ENCODE results near the gene COL5A1.

Gene COL5A1

DNA sequence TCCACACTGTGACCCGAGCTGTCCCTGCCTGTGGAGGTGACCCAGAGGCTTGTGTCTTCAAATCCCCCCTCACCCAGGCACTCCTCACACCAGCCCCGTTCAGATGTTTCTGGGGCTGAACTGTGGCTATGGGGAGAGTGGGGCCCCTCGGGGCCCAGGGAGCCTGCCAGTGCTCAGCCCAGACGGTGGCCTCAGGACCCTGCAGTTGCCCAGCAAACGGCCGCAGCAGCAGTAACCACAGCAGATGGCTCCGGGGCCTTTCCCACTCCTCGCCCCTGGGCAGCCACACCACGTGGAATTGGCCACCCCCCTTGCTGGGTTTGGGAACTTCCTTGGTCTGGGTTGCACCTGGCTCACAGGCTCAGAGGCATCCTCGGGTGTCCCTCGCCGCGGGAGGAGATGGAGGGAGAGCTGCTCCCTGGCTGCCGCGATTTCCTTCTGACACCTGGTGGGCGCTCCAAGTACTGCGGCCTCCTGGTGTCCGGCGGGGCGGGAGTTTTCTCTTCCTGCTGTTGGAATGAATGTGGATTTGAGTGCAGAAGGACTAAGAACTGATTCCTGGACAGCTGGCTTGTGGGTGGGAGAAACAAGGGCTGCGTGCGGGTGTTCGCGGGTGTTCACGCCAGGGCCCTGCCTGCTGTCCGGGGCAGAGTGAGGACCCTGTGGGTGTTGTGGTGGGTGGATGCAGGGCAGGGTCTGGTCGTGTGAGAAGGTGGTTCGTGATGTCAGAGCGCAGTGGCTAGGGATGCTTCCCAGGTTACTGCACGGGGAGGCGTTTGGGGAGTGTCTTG lies 97.5 kb downstream of the COL5A1 start:
- DNase-seq (ENCODE audit: low read depth): peak; percentile 2
- no peak overlapping the region for H3K4me3 ChIP-seq (ENCODE audit: low read length)
- TF ChIP-seq, protein P1, sequence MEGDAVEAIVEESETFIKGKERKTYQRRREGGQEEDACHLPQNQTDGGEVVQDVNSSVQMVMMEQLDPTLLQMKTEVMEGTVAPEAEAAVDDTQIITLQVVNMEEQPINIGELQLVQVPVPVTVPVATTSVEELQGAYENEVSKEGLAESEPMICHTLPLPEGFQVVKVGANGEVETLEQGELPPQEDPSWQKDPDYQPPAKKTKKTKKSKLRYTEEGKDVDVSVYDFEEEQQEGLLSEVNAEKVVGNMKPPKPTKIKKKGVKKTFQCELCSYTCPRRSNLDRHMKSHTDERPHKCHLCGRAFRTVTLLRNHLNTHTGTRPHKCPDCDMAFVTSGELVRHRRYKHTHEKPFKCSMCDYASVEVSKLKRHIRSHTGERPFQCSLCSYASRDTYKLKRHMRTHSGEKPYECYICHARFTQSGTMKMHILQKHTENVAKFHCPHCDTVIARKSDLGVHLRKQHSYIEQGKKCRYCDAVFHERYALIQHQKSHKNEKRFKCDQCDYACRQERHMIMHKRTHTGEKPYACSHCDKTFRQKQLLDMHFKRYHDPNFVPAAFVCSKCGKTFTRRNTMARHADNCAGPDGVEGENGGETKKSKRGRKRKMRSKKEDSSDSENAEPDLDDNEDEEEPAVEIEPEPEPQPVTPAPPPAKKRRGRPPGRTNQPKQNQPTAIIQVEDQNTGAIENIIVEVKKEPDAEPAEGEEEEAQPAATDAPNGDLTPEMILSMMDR (IDR thresholded peaks at IDR 0.05; ENCODE audit: insufficient read depth, low read depth, low read length, missing control alignments): peak; percentile 27

DNA sequence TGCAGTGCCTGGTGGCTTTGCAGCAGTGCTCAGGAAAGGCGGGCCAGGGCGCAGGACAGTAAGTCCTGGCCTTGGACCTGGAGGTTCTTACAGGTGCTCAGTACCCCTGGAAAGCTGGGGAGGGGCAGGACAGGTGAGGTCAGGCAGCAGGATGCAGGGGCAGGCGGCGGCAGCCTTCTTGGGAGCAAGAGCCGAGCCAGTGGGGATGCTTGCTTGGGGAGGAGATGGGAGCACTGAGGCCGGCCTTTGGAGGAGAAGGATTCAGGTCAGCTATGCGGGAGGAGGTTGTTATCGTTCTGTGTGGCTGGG lies 98.0 kb downstream of the COL5A1 start:
- DNase-seq (ENCODE audit: low read depth): no peak
- H3K4me3 ChIP-seq (ENCODE audit: low read length): no peak overlapping the region
- TF ChIP-seq, protein P1 (IDR thresholded peaks at IDR 0.05; ENCODE audit: insufficient read depth, low read depth, low read length, missing control alignments): no peak

DNA sequence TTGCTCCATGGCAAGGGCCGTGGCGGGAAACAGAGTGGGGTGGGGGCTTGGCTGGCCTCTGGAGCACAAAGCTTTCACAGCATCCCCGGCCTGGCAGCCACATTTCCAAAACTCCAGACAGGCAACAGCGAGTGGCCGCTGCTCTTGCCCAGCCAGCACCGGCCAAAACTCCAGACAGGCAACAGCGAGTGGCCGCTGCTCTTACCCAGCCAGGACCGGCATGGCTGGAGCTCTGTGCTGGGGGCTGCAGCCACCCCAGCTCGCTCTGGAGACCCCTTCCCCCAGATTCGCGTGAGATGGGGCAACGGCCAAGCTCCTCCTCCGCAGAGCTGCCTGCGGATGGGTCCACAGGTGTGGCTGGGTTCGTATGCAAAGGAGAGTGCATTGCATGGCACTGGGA lies 98.5 kb downstream of the COL5A1 start:
- TF ChIP-seq, protein P1 (IDR thresholded peaks at IDR 0.05; ENCODE audit: insufficient read depth, low read depth, low read length, missing control alignments): no peak
- H3K4me3 ChIP-seq (ENCODE audit: low read length): no peak overlapping the region
- DNase-seq (ENCODE audit: low read depth): no peak

DNA sequence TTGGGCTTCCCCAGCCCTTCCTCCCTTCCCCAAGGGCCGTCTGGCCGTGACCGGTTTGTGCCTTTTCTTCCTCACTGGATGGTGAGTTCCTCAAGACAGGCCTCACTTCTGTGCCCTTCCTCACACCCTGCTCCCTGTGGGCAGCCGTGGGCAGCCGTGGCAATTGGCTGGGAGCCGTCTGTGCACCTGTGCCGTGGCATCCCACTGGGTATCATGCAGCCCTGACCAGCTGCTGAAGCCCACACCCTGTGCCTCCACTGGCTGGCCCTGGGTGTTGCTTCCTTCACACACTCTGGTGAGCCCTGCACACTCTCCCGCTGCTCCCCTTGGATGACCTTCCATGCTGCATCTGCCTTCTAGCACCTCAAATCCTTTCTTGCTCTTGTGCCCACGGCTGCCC lies 100.2 kb downstream of the COL5A1 start:
- DNase-seq (ENCODE audit: low read depth): no peak
- H3K4me3 ChIP-seq (ENCODE audit: low read length): no peak overlapping the region
- TF ChIP-seq, protein P1 (IDR thresholded peaks at IDR 0.05; ENCODE audit: insufficient read depth, low read depth, low read length, missing control alignments): no peak

DNA sequence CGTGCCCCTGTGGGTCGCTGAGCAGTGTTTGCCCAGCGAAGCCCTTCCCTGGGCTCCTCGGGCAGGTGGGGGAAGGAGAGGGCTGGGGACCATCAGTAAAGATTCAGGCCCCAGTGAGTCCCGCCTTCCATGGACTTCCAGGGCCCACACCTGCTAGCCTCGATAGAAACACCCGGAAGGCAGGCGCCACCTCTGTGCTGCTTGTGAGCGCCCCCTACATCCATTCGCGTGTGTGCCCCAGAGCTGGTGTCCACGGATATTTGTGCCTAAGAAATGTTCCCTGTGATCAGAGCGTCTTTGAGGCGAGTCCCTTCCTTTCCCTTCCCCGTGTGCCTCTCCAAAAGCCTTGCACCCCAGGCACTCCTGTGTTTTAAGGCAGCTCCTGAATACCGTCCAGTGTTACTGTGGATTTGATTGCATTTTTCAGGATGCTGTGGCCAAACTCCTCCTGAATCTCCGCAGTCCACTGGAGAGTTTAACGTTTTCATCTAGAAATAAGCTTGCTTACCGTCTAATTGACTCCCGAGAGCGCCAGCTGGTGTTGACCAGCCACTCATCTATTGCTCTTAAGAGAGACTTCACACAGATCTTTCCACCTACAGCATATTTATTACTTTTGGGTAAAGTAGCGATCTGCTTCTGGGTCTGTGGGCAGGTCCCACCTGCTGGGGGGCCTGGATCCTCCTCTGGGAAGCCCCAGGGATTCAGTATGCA lies 101.4 kb downstream of the COL5A1 start:
- H3K4me3 ChIP-seq (ENCODE audit: low read length): no peak overlapping the region
- TF ChIP-seq, protein P1 (IDR thresholded peaks at IDR 0.05; ENCODE audit: insufficient read depth, low read depth, low read length, missing control alignments): no peak
- no peak for DNase-seq (ENCODE audit: low read depth)

DNA sequence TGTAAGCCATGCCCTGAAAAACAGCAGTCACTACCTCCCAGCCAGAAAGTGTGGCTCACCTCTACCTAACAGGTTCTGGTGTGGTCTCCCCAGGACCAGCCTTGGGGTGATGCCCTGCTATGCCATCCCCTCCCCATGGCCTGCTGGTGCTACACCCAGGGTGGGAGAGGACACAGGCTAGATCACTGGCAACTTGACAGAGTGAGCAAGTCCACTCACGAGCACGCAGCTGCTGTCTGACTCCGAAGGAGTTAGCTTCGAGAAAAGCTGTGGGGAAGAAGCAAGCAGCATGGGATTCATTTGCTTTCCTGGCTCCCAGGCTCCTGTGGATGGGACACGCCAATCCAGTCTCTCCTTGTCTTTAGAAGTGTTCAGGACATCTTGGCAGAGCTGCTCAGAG lies 102.2 kb downstream of the COL5A1 start:
- TF ChIP-seq, protein P1 (IDR thresholded peaks at IDR 0.05; ENCODE audit: insufficient read depth, low read depth, low read length, missing control alignments): no peak
- DNase-seq (ENCODE audit: low read depth): no peak
- H3K4me3 ChIP-seq (ENCODE audit: low read length): no peak overlapping the region
